ENCODE data around the gene KCNIP3.

Gene KCNIP3

DNA sequence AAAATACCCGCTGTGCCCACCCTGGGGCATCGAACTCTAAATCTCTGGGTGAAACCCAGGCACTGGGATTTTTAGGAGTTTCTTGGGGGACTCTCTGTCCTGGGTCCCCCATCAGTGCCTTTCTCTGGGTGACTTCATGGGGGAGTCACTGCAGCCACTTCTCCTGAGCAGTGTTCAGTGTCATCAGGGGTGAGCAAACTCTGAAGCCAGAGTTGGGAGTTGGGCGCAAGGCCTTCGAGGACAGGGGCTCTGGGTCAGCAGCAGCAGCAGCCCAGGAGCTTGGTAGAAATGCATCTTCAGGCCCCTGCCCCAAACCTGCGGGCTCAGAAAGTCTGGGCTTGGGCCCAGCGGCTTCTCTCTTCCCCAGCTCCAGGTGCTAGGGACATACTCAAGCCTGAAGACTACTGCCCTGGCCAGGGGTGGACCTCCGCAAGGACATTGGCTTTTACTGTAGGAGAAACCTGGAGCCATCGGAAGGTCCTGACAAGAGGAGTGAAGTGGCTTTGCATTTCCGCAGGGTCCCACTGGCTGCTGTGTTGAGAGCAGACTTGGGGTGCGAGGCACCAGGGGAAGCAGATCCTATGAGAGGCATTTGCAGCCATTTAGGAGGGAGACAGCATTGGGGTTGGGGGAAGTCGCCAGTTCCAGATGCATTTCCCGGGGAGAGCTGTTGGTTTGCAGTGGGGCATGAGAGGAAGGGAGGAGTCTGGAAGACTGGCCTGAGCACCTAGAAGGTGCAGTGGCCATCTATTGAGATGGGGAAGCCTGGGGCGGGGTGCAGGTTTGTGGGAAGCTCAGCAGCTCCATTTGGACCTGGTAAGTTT, 53.8 kb downstream of the KCNIP3 start:
- no peak for TF ChIP-seq CTCF (conservative IDR thresholded peaks at IDR 0.05; ENCODE audit: low read depth, low read length)
- Histone ChIP-seq H3K79me2 (ENCODE audit: insufficient read depth, low read depth) (no peaks in the 10 kb centered on the region), H3K4me1 (ENCODE audit: low read depth, poor library complexity, severe bottlenecking) (no peaks in the 10 kb centered on the region), H3K4me2 (no peak overlapping the region), H4K20me1 (ENCODE audit: insufficient read depth) (no peaks in the 10 kb centered on the region), H3K36me3 (ENCODE audit: insufficient read depth) (no peaks in the 10 kb centered on the region), H3K9ac (no peak overlapping the region), H3K27me3 (ENCODE audit: insufficient read depth, low read depth) (no peaks in the 10 kb centered on the region), H2AFZ (ENCODE audit: low read depth) (no peak overlapping the region), H3K4me3 (IDR thresholded peaks at IDR 0.05; ENCODE audit: insufficient read depth, low read depth, low read length) (no peak overlapping the region), H3K27ac (no peak overlapping the region)

DNA sequence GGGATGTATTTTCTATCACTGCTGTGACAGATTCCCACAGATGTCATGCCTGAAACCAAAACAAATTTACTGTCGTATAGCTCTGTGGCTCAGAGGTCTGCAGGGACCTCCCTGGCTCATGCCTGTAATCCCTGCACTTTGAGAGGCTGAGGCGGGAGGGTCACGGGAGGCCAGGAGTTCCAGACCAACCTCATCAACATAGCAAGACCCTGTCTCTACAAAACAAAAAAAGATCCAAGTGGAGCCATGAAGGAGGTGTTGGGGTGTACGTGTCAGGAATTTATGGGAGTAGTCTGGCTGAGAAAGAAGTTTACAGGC, 54.4 kb downstream of the KCNIP3 start:
- no peak for TF ChIP-seq CTCF (conservative IDR thresholded peaks at IDR 0.05; ENCODE audit: low read depth, low read length)
- no peak overlapping the region for H3K4me3 ChIP-seq (IDR thresholded peaks at IDR 0.05; ENCODE audit: insufficient read depth, low read depth, low read length)
- no peaks in the 10 kb centered on the region for H3K27me3 ChIP-seq (ENCODE audit: insufficient read depth, low read depth)
- H2AFZ ChIP-seq (ENCODE audit: low read depth): no peak overlapping the region
- H3K36me3 ChIP-seq (ENCODE audit: insufficient read depth): no peaks in the 10 kb centered on the region
- H4K20me1 ChIP-seq (ENCODE audit: insufficient read depth): no peaks in the 10 kb centered on the region
- no peak overlapping the region for H3K9ac ChIP-seq
- H3K79me2 ChIP-seq (ENCODE audit: insufficient read depth, low read depth): no peaks in the 10 kb centered on the region
- H3K4me1 ChIP-seq (ENCODE audit: low read depth, poor library complexity, severe bottlenecking): no peaks in the 10 kb centered on the region
- no peak overlapping the region for H3K27ac ChIP-seq
- no peak overlapping the region for H3K4me2 ChIP-seq

DNA sequence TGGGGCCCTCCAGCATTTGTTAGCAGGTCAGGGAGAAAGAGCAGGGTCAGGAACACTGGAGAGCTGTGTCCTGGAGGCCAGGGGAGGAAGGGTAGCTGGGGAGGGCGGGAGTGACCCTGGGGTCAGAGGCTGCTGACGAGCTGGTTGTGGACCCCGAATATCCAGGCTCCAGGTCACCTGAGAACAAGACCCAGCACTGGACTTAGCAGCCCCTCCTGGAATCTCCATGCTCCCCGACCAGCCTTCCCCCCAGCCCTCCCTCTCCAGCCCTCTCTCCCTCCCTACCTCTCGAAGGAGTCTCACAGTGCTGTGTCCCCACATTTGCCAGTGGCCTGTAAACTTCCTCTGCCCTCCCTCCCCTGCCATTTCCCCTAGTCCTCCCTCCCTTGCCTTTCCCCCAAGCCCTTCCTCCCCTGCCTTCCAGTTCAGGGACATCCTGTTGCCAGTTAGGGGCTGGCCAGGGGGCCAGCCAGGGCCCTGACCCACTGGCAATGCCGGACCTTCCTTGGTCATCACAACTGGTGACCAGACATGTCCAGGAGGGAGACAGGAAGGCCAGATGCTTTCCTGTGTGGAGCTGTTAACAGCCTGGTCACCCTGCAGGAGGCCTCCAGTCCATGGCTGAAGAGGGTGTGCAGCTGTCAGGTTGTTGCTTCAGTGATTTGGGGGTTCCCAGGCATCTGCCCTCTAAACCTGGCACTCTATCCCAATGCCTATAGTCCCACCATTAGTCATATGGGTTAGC, 55.3 kb downstream of the KCNIP3 start:
- Histone ChIP-seq H3K36me3 (ENCODE audit: insufficient read depth) (no peaks in the 10 kb centered on the region), H3K4me1 (ENCODE audit: low read depth, poor library complexity, severe bottlenecking) (no peaks in the 10 kb centered on the region), H3K4me2 (no peak overlapping the region), H3K27me3 (ENCODE audit: insufficient read depth, low read depth) (no peaks in the 10 kb centered on the region), H3K9ac (no peak overlapping the region), H3K27ac (no peak overlapping the region), H4K20me1 (ENCODE audit: insufficient read depth) (no peaks in the 10 kb centered on the region), H3K4me3 (IDR thresholded peaks at IDR 0.05; ENCODE audit: insufficient read depth, low read depth, low read length) (no peak overlapping the region), H2AFZ (ENCODE audit: low read depth) (no peak overlapping the region), H3K79me2 (ENCODE audit: insufficient read depth, low read depth) (no peaks in the 10 kb centered on the region)
- no peak for TF ChIP-seq CTCF (conservative IDR thresholded peaks at IDR 0.05; ENCODE audit: low read depth, low read length)

- H3K4me2 ChIP-seq: no peak overlapping the region
- no peak for TF ChIP-seq CTCF (conservative IDR thresholded peaks at IDR 0.05; ENCODE audit: low read depth, low read length)
Measured at GRCh38 chr2:95353055-95353575, 56.0 kb downstream of the KCNIP3 start.

More at GRCh38 chr2:95353055-95353575, 56.0 kb downstream of the KCNIP3 start:
- Histone ChIP-seq H3K4me3 (IDR thresholded peaks at IDR 0.05; ENCODE audit: insufficient read depth, low read depth, low read length) (no peak overlapping the region), H3K79me2 (ENCODE audit: insufficient read depth, low read depth) (no peaks in the 10 kb centered on the region), H4K20me1 (ENCODE audit: insufficient read depth) (no peaks in the 10 kb centered on the region), H3K27ac (no peak overlapping the region), H3K9ac (no peak overlapping the region), H3K4me1 (ENCODE audit: low read depth, poor library complexity, severe bottlenecking) (no peaks in the 10 kb centered on the region), H3K36me3 (ENCODE audit: insufficient read depth) (no peaks in the 10 kb centered on the region), H2AFZ (ENCODE audit: low read depth) (no peak overlapping the region), H3K27me3 (ENCODE audit: insufficient read depth, low read depth) (no peaks in the 10 kb centered on the region)
